ENCODE results near the gene COL4A1.

The COL4A1 gene

DNA sequence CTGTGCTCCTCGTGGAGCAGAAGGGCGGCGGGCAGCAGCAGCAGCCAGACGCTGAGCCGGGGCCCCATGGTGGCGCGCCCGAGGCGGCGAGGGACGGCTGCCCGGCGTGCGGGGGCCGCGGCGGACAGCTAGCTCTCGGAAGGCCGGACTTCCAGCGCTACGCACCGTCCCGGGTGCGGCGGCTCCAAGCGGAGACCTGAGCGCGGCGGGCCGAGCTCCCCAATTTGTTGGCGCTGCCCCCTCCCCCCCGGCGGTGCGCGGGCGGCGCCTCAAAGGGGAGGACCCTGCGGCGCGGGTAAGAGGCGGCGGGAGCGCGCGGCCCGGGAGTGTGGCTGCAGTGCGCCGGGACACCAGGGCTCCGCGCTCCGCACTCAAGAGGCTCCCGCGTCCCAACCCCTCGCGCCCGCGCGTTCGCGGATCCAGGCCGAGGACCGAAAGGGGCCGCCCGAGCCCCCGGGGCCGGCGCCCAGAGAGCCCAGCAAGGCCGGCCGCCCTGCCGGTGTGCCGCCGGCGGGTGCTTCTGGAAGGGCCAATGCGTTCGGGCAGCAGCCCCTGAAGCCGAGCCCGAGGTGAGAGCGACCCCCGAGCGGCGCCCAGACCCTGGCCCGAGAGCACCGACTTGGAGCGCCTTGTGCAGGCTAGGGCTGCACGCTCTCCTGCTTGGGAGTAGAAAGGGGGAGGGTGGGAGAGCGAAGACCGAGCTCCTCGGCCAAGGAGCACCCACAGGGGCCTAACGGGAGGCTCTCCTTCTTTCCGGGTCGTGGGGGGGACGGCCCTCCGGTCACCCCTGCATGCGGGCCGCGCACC, at the start of gene COL4A1, which contains the start of gene COL4A2:
Gene COL4A1, minus strand, starts transcription at position 198 of the 807 bp plus-strand sequence. Its CDS starts 130 bp downstream, at position 68.
Gene COL4A2, plus strand, starts transcription at position 325 of the 807 bp plus-strand sequence. CDS start 620 bp downstream, outside the sequence.
- no peak for DNase-seq (ENCODE audit: low read depth in 2 of 2)

DNA sequence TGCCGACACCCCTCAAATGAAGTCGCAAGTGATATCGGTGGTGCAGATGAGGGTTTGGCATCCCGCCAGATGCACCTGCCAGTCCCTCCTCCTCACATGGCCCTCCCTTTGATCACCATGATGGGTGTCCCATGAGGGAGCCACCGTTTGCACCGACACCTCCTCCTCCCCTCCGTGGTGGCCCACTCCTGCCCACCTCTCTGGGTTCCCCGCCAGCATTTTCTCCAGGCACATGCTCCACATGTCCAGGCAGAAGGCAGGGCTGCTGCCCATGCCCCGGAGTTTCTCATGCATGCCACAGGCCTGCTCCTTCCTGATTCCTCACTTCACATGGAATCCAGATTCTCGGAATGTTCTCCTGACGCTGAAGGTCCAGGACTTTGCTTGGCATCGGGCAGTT, 49.4 kb upstream of the COL4A1 start:
- DNase-seq (ENCODE audit: low read depth in 2 of 2), result no peak

DNA sequence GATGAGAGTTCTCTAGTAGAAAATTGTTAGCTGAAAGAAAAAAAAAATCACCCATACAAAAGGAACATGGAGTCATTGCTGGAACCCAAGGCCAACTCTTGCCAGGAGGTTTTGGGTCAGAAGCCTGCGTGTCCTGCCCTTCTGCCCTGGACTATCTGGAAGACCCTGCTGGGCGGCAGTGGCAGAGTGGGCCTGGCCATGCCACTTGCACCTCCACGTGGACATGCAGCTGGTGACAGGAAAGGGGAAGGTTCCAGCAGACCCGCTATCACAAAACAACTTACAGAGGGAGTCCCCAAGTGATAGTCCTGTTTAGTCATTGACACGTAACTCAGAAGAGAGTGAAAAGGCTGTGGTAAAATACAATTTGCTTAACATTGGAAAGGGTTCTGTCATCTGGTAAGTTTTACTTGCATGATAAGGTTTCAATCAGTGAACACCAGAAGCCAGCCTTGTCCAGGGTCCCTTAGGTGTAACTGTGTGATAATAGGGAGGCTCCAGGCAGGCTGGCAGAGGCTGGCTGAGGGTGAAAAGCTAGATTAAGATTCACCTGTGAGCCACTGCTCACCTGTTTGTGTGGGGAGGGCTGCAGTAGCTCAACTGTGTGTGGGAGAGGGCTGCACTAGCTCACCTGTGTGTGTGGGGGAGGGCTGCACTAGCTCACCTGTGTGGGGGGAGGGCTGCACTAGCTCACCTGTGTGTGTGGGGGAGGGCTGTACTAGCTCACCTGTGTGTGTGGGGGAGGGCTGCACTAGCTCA, 47.9 kb upstream of the COL4A1 start:
- DNase-seq (ENCODE audit: low read depth in 2 of 2), result no peak

DNA sequence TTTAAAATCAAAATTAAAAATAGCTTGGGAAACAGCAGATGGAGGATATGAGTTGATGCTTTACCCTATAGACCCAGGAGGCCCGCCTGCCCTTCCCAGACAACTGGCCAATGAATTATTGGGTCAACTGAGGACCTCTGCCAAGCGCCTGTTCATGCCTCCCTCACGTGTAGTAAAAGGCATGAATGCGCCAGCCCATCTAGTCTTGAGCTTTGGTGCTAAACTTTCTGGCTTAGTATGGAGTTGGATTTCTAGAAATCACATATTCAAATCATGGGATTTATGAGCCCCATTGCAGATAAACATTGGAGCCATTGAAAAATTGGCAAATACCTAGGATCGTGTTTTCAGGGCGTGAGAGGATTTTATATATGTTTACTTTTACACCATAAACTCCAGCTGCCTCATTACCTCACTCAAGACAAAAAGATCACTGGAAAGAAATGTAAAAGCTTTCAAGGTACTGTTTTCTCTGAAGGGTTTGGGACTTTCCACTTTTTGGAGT, 47.2 kb upstream of the COL4A1 start:
- DNase-seq (ENCODE audit: low read depth in 2 of 2), result no peak

DNA sequence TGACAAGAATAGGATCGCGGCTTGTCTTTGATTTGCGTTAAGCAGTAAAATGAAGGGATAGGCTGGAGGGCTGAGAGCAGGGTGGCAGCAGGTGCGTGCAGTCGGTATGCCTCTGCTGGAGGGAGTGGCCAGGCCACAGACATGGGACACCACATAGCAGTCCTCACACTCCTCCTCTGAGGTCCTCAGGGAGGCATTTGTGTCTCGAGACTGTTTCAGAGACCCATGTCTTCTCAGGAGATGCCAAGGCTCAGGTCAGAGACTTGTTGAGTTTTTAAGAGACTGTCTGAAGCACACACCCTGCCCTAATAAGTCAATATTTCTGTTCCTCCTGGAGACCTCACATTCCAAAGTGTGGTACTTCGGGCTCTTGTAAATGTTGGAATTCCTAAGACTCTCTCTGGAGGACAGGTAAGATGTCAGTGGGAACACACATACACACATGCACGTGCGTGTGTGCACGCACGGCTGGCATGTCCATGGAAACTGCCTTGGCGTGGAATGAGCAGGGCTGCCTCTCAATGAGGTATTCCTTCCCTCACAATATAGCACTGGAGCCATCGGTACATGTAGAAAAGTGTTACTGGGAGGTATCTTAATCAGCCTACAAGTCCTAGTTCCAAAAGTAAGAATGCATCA, 46.5 kb upstream of the COL4A1 start:
- DNase-seq (ENCODE audit: low read depth in 2 of 2), result no peak

- no peak for DNase-seq (ENCODE audit: low read depth in 2 of 2)
These were observed 45.8 kb upstream of the COL4A1 start for GRCh38 chr13:110352735-110353134.

DNA sequence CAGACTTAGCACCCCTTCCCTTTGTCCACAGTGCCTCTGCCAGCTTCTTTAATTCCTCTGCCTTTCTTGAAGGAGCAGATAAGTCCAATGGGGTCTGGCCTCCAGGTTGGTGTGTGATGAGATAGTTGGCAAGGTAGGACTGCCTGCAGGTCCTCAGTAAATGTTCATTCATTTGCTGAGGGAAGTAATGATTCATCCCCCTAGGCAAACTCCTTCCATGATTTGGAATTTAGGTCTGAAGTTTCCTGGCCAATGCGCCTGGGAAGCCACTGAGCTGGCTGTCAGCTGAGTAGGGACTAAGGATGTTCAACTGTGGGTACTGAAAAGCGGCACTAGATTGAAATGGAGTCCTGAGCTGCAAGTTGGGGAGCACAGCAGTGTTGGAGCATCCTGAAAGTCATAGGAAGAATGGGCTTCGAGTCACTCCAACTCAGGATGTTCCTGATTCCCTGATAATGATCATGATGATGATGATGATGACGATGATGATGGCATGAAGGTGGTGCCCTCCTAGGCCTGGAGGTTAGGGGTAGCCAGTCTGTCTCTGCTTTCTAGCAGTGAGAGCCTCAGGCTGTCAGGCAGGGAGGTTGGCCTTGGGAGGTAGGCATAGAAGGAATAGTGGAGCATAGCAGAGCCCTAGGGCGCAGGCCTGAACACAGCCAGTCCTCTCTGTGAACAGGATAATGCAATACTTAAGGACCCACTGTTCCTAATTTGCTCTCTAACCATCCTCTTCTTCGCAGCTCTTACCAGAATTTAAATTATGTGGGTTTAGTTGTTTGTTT, 44.9 kb upstream of the COL4A1 start:
- DNase-seq (ENCODE audit: low read depth in 2 of 2), result no peak

- no peak for DNase-seq (ENCODE audit: low read depth in 2 of 2)
These were observed 43.6 kb upstream of the COL4A1 start for GRCh38 chr13:110350509-110350908.

GRCh38 chr13:110350049-110350448, 43.1 kb upstream of the COL4A1 start:
- DNase-seq (ENCODE audit: low read depth in 2 of 2), result no peak

GRCh38 chr13:110349239-110349638, 42.3 kb upstream of the COL4A1 start:
- DNase-seq (ENCODE audit: low read depth in 2 of 2), result no peak

DNA sequence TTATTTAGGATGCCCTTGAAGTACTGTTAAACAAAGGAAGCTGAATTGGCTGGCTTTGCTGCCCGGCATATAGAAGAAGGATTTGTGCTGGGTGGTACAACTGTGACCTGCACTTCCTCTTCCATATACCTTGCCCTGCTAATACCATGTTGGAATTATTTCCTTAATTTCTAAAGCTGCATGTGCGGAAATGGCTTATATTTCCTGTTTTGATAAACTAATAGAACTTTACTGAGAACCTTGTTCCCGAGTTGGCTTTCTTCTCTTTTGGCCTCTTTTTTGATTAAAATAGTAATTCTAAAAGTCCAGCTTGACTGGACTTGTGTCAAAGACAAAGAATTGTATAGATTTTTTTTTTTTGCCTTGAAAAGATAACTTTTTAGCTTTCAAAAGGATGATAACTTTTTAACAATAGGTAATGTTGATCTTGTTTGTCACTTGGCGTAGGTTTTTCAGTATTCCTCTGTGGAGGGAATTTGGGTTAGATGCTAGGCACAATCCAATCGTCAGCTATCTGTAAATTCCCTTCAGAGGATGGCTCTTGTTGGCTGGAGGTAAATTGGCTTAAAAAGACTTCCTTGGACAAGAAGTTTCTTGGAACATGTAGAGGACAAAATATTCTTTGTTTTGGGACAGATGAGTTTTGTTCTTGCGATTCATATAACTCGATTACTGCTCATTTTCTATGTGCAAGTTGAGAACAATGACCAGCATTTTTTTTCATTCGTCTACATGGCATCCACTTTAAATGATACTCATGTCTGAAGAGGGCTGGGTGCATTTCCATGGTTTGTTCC, 41.5 kb upstream of the COL4A1 start:
- DNase-seq (ENCODE audit: low read depth in 2 of 2), result no peak

DNA sequence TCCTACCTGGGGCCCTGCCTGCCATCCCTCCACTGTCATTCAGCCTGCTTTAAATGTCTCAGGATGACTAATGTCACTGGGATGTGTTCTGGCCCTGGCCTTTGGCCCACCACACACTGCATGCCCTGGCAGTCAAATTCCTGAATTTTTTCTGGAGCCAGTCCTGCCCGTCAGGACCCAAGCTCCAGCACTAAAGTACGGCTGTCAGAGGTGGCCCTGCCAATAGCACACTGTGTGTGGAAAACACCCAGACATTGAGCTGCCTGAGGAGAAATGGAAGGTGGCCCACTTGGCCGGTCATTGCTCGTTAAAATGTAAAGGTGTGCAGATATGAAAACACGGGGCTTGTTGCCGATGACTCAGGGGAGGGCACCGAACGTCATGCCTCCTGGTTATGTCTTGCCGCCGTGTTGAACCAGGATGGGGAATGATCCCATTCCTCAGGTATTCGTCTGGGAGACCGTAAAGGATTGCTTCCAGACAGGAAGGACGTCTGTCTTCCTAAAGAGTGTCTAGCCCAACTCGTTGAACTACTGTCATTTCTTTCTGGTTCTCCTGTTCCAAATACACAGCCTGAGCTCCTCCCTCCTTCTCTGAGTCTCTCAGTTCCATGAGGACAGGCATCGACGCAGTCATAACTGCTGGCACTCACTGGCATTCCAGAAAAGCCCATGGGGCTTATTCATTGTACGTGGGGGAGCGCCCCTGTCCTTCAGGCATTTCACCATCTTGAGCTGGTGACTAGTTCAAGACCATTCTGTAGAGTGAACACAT, 40.8 kb upstream of the COL4A1 start:
- no peak for DNase-seq (ENCODE audit: low read depth in 2 of 2)

GRCh38 chr13:110347088-110347487, 40.1 kb upstream of the COL4A1 start:
- DNase-seq (ENCODE audit: low read depth in 2 of 2), result no peak

DNA sequence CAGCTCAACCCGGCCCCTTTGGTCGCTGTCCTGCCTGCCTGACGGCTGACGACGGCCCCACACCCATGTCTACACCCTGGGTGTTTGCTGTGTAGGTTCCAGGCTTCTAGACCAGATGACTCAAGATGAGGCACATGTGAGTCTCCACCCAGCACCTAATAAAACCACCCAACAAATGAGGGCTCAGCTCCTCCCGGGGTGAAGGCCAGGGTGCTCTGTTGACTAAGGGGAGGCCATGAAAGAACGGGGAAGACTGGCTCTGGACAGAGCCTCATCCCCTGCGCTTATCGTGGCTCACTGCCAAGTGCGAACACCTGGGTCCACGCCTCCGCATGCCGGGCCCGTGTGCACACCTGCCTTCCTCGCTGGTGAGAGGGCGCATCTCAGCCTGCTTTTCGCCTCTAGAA, 39.7 kb upstream of the COL4A1 start:
- DNase-seq (ENCODE audit: low read depth in 2 of 2), result no peak

DNA sequence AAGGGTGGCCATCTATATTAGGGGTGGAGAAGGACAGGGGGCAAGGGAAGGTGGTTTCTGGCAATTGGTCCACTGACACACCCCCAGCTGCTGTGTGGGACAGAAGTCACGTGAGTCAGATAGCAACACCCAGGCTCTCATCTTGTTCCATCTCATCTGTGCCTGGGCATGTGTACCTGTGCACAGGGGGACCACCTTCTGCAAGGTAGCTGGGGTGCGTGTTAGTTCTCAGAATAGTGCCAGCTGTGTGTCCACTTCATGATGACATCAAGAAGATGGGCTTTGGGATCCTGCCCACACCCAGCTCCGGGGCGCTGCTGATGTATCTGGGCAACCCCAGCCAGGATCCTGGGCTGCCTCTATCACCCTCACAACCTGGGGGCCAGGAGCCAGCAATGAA, 38.7 kb upstream of the COL4A1 start:
- DNase-seq (ENCODE audit: low read depth in 2 of 2), result no peak

DNA sequence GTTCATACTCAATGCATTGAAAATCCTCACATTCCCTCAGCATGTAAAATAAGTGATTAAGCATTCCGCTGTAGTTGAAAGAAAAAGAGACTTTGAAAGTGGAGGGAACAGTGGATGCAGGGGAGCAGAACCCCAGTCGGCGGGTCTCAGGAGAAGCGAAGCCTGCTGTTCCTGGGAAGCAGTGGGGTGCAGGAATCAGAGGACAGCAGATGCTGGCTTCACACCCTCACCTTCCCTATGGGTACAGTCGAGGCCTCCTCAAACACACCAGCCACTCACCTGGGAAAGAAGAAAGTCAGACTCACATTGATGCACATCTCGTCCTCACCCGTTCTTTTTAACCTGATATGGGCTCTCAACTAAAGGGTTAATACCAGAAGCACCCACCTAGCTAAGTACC, 38.3 kb upstream of the COL4A1 start:
- no peak for DNase-seq (ENCODE audit: low read depth in 2 of 2)

GRCh38 chr13:110344320-110344719, 37.4 kb upstream of the COL4A1 start:
- no peak for DNase-seq (ENCODE audit: low read depth in 2 of 2)

GRCh38 chr13:110343241-110343865, 36.4 kb upstream of the COL4A1 start:
- no peak for DNase-seq (ENCODE audit: low read depth in 2 of 2)

- DNase-seq (ENCODE audit: low read depth in 2 of 2), result no peak
These were observed 35.5 kb upstream of the COL4A1 start for GRCh38 chr13:110342474-110342873.
